GM12801 (cell line): ENCODE measurements around the gene YWHAQ.

Source experiments
- CTCF ChIP-seq: IDR thresholded peaks from one replicate; pipeline ENCODE4 v1.5.1; 2011; ENCODE audit warnings: control low read depth; ENCODE audit not compliant: insufficient read length; ENCODE audit errors: extremely low read depth

Gene YWHAQ

GRCh38 chr2:9654452-9655100, 23.8 kb upstream of the YWHAQ start:
- TF ChIP-seq CTCF = no peak

DNA sequence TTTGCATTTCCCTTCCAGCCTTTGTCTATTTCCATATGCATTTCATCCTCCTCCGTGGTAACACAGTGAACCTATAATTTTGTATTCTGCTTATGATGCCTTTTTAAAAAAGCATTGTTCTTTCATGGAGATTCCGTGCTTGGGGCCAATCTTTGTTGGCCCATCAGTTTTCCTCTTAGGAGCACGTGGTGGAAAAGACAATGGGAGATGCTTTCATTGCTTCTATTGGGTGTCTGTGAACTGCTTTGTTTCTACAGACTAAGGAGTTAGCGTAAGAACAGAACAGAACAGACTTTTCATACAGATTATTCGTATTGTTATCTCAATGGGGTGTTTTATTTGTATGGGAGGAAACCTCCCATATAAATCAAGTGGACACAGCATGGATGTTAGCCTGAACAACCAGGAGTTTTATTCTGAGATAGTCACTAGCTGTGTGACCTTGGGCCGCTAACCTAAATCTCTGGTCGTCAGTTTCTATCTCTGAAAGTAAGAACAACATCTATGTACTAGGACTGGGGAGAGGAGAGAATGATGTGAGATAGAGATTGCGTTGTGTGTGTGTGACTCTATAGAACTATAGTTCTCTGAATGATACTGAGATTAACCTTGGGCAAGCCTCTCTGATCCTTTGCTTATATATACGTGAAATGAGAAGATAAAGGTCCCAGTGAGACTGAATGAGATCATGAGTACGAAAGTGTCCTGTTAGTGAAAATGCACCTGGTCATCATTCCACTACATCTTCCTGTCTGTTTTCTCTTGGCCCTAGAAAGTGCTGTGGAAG, 22.9 kb upstream of the YWHAQ start:
- TF ChIP-seq CTCF = no peak

GRCh38 chr2:9652898-9653479, 22.2 kb upstream of the YWHAQ start:
- TF ChIP-seq CTCF = no peak

DNA sequence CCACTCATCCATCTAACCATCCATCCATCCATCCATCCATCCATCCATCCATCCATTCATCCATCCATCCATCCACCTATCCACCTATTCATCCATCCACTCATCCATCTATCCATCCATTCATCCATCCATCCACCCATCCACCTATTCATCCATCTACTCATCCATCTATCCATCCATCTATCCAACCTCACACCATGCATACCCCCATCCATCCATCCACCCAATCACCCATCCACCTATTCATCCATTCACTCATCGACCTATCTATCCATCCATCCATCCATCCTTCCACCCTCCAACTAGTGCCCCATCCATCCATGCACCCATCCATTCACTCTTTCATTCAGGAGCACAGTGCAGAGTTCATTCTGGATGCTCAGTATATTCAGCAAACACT, 21.5 kb upstream of the YWHAQ start:
- no peak for TF ChIP-seq CTCF

DNA sequence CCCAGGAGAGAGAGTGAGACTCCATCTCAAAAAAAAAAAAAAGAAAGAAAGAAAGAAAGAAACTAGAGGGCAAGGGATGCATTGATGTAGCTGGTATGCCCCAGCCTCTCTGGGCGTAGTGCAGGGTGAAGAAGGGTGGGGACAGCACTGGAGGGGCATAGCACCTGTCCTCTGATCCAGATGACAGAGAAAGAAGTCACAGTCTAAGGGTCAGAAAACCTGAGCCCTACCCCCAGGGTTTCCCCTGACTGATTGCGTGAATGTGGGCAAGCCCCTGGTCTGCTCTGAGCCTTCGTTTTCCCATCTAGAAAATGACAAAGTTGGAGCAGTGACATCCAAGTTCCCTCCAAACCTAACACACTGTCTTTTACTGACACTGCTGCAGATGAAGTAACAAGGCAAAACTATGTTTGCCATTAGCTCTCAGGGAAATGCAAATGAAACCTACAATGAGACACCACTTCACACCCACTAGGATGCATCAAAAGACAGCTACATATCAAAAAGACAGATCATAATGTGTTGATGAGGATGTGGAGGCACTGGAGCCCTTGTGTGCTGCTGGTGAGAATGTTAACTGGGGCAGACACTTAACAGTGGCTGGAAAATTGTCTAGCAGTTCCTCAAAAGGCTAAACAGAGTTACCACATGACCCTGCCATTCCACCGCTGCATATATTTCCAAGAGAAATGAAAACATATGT, 19.5 kb upstream of the YWHAQ start:
- TF ChIP-seq CTCF = no peak

GRCh38 chr2:9649261-9649660, 18.5 kb upstream of the YWHAQ start:
- no peak for TF ChIP-seq CTCF

GRCh38 chr2:9648821-9649220, 18.0 kb upstream of the YWHAQ start:
- no peak for TF ChIP-seq CTCF
